BJ (cell line): ENCODE measurements around the gene TRIM17. TPM values are rescaled to one million over a fixed set of nuclear protein-coding genes. Genes with fewer than 3 reads are reported as not detected.

Experiments used
- CTCF ChIA-PET: fragments of 350-600 bp; formaldehyde crosslinking; extraction: SDS; loops from one replicate; lab custom pipeline; 2021; ENCODE audit warnings: antibody characterized with exemption, inconsistent platforms; lab: Yijun Ruan, JAX
- POLR2A ChIA-PET: fragments of 300-600 bp; sonication (Branson Sonifier 250); formaldehyde crosslinking; extraction: SDS; loops from one replicate; lab custom pipeline; 2021; ENCODE audit warnings: antibody characterized with exemption; lab: Charles Lee
- DNase-seq: peaks from one replicate; pipeline ENCODE4 v3.0.0-alpha.2; 2011; ENCODE audit warnings: low read depth
- H3K27me3 ChIP-seq: 2 replicates; pipeline ENCODE4 v1.6.0; 2011; ENCODE audit warnings: low read length; ENCODE audit not compliant: control insufficient read depth, insufficient read depth
- H3K36me3 ChIP-seq: 2 replicates; pipeline ENCODE4 v1.5.1; 2011; ENCODE audit warnings: low read length; ENCODE audit not compliant: control insufficient read depth, insufficient read depth
- H3K4me3 ChIP-seq: 2 replicates; pipeline ENCODE4 v1.5.1; 2011; ENCODE audit warnings: low read depth, mild to moderate bottlenecking, control low read depth, low read length
- CTCF ChIP-seq: IDR thresholded peaks from 2 replicates; pipeline ENCODE4 v1.5.1; 2011; ENCODE audit warnings: low read depth, mild to moderate bottlenecking, control low read depth, inconsistent platforms, low read length, moderate library complexity; ENCODE audit not compliant: insufficient read depth
- polyA plus RNA-seq: library from polyadenylated mRNA; depleted of rRNA; stranded (reverse); fragments of >200 nt; gene quantifications from 2 replicates; pipeline ENCODE4 v1.2.3, GENCODE V29; 2011

TRIM17 gene
- polyA plus RNA-seq, 1 experiment, result 0.55 TPM

GRCh38 chr1:228408041-228408868 is 8.4 kb downstream of the TRIM17 start:
- ChIA-PET CTCF (no interaction called here), POLR2A (no interaction called here)
- no peaks in the 10 kb centered on the region for H3K27me3 ChIP-seq
- peaks cover 11% of the 10 kb centered on the region for H3K36me3 ChIP-seq
- TF ChIP-seq CTCF, result no peak
- peak overlapping the region; percentile 58 for H3K4me3 ChIP-seq
- DNase-seq, result no peak

- Histone ChIP-seq H3K36me3 (peaks cover 13% of the 10 kb centered on the region), H3K27me3 (no peaks in the 10 kb centered on the region), H3K4me3 (peak overlapping the region; percentile 58)
- ChIA-PET CTCF (no interaction called here), POLR2A (interaction anchor here (0.7 kb wide), 2 partner anchors 14 to 297 kb away, joined by 12 to 21 read pairs; no protein-coding TSS in a partner anchor)
- no peak for TF ChIP-seq CTCF
- no peak for DNase-seq
Measured at GRCh38 chr1:228407106-228408040, 9.3 kb downstream of the TRIM17 start.

GRCh38 chr1:228405979-228406228 is 10.8 kb downstream of the TRIM17 start:
- ChIA-PET POLR2A (no interaction called here), CTCF (interaction anchor here (1.2 to 2.4 kb wide), 2 partner anchors 11 to 276 kb away, joined by 5 to 21 read pairs; no protein-coding TSS in a partner anchor)
- Histone ChIP-seq H3K36me3 (peaks cover 16% of the 10 kb centered on the region), H3K27me3 (no peaks in the 10 kb centered on the region), H3K4me3 (peak overlapping the region; percentile 58)
- no peak for TF ChIP-seq CTCF
- no peak for DNase-seq

GRCh38 chr1:228405200-228405978 is 11.3 kb downstream of the TRIM17 start:
- Histone ChIP-seq H3K4me3 (peak overlapping the region; percentile 58), H3K27me3 (no peaks in the 10 kb centered on the region), H3K36me3 (peaks cover 14% of the 10 kb centered on the region)
- no peak for DNase-seq
- no peak for TF ChIP-seq CTCF
- ChIA-PET CTCF (interaction anchor here (1.2 to 2.4 kb wide), 2 partner anchors 10 to 275 kb away, joined by 5 to 21 read pairs; no protein-coding TSS in a partner anchor), POLR2A (no interaction called here)
